Esophagus (tissue), 2 donors: ENCODE data around the gene NTRK3. TPM values are rescaled to one million over a fixed set of nuclear protein-coding genes. Genes with fewer than 3 reads are reported as not detected.

ENCODE experiments used
- H3K27ac ChIP-seq, 2 donors: one replicate each; pipeline ENCODE4 v1.5.1; 2013; ENCODE audit warnings: low read depth in 2 of 2, mild to moderate bottlenecking in 2 of 2, inconsistent platforms in 1 of 2, low read length in 1 of 2, moderate library complexity in 1 of 2
- H3K27me3 ChIP-seq, 2 donors: one replicate each; pipeline ENCODE4 v1.6.1; 2013; ENCODE audit warnings: low read length in 2 of 2, control low read depth in 1 of 2, mild to moderate bottlenecking in 1 of 2; ENCODE audit not compliant: insufficient read depth in 2 of 2, control insufficient read depth in 1 of 2
- H3K36me3 ChIP-seq, 2 donors: one replicate each; pipeline ENCODE4 v1.6.1; 2013; ENCODE audit warnings: low read length in 1 of 2; ENCODE audit not compliant: control insufficient read depth in 2 of 2, insufficient read depth in 2 of 2
- H3K4me1 ChIP-seq, 2 donors: one replicate each; pipeline ENCODE4 v1.6.1; 2013; ENCODE audit warnings: low read length in 1 of 2; ENCODE audit not compliant: control insufficient read depth in 2 of 2, insufficient read depth in 2 of 2
- H3K4me3 ChIP-seq, 2 donors: one replicate each; pipeline ENCODE4 v1.5.1; 2013; ENCODE audit warnings: low read length in 2 of 2, mild to moderate bottlenecking in 2 of 2, low read depth in 1 of 2, moderate library complexity in 1 of 2
- H3K9me3 ChIP-seq, 2 donors: one replicate each; pipeline ENCODE4 v1.6.1; 2013; ENCODE audit warnings: mild to moderate bottlenecking in 2 of 2, low read depth in 1 of 2, low read length in 1 of 2, moderate library complexity in 1 of 2; ENCODE audit not compliant: control insufficient read depth in 2 of 2, insufficient read depth in 1 of 2
- WGBS, 2 donors: extraction: QIAGEN DNeasy Blood & Tissue Kit; methylation state at CpG; one replicate each; pipeline ENCODE4 v1.1.7; 2013; 5-methylcytosine and 5-hydroxymethylcytosine counted together
- polyA plus RNA-seq, 2 donors: library from polyadenylated mRNA; stranded (reverse); fragments of 200-250 nt; gene quantifications; one replicate each; pipeline ENCODE4 v1.2.3, GENCODE V29; 2013
- donor health status: healthy with polysubstance abuse.
- donor health status: Bipolar disorder and iron deficiency.

Gene NTRK3
- polyA plus RNA-seq, 2 donors = 0.61 to 0.77 TPM

- H3K4me3 ChIP-seq = no peak overlapping the region
- H3K9me3 ChIP-seq = peaks cover 0 to 4% of the 10 kb centered on the region in 2 donors
- no peaks in the 10 kb centered on the region for H3K27me3 ChIP-seq
- no peaks in the 10 kb centered on the region for H3K4me1 ChIP-seq
- WGBS, 2 donors = 8 to 12% methylated on average over 14 to 15 of the region's 15 CpGs
- no peaks in the 10 kb centered on the region for H3K36me3 ChIP-seq
- no peak overlapping the region for H3K27ac ChIP-seq
Observed at GRCh38 chr15:88284318-88284998, 27.9 kb upstream of the NTRK3 start.

- 20 to 26% methylated on average over 5 of the region's 5 CpGs for WGBS, 2 donors
- Histone ChIP-seq H3K27ac (no peak overlapping the region), H3K4me3 (no peak overlapping the region), H3K36me3 (no peaks in the 10 kb centered on the region), H3K27me3 (no peaks in the 10 kb centered on the region), H3K9me3 (no peaks in the 10 kb centered on the region), H3K4me1 (no peaks in the 10 kb centered on the region)
Observed at GRCh38 chr15:88282614-88283013, 26.1 kb upstream of the NTRK3 start.

- 52 to 55% methylated on average over 16 of the region's 16 CpGs for WGBS, 2 donors
- H3K27ac ChIP-seq = no peak overlapping the region
- no peaks in the 10 kb centered on the region for H3K9me3 ChIP-seq
- H3K4me1 ChIP-seq = no peaks in the 10 kb centered on the region
- peaks cover 0 to 3% of the 10 kb centered on the region in 2 donors for H3K27me3 ChIP-seq
- no peak overlapping the region for H3K4me3 ChIP-seq
- H3K36me3 ChIP-seq = no peaks in the 10 kb centered on the region
Observed at GRCh38 chr15:88276821-88277410, 20.4 kb upstream of the NTRK3 start.

GRCh38 chr15:88275804-88276203 lies 19.3 kb upstream of the NTRK3 start:
- Histone ChIP-seq H3K4me1 (no peaks in the 10 kb centered on the region), H3K4me3 (no peak overlapping the region), H3K36me3 (no peaks in the 10 kb centered on the region), H3K27me3 (peaks cover 0 to 3% of the 10 kb centered on the region in 2 donors), H3K27ac (no peak overlapping the region), H3K9me3 (no peaks in the 10 kb centered on the region)
- 44 to 57% methylated on average over 10 of the region's 10 CpGs for WGBS, 2 donors

GRCh38 chr15:88274553-88275460 lies 18.3 kb upstream of the NTRK3 start:
- H3K27me3 ChIP-seq = peaks cover 0 to 3% of the 10 kb centered on the region in 2 donors
- no peak overlapping the region for H3K27ac ChIP-seq
- H3K4me3 ChIP-seq = no peak overlapping the region
- H3K36me3 ChIP-seq = no peaks in the 10 kb centered on the region
- no peaks in the 10 kb centered on the region for H3K4me1 ChIP-seq
- no peaks in the 10 kb centered on the region for H3K9me3 ChIP-seq
- 29 to 30% methylated on average over 10 to 11 of the region's 11 CpGs for WGBS, 2 donors

GRCh38 chr15:88272421-88272820 lies 15.9 kb upstream of the NTRK3 start:
- H3K4me1 ChIP-seq = no peaks in the 10 kb centered on the region
- no peak overlapping the region for H3K4me3 ChIP-seq
- H3K27ac ChIP-seq = no peak overlapping the region
- WGBS, 2 donors = 77 to 81% methylated on average over 2 of the region's 2 CpGs
- peaks cover 0 to 1% of the 10 kb centered on the region in 2 donors for H3K27me3 ChIP-seq
- no peaks in the 10 kb centered on the region for H3K36me3 ChIP-seq
- no peaks in the 10 kb centered on the region for H3K9me3 ChIP-seq

- Histone ChIP-seq H3K36me3 (no peaks in the 10 kb centered on the region), H3K9me3 (peaks cover 0 to 3% of the 10 kb centered on the region in 2 donors), H3K4me3 (no peak overlapping the region), H3K4me1 (no peaks in the 10 kb centered on the region), H3K27ac (no peak overlapping the region), H3K27me3 (no peaks in the 10 kb centered on the region)
- WGBS, 2 donors = 61% methylated on average over 4 of the region's 4 CpGs
Observed at GRCh38 chr15:88269356-88270062, 13.0 kb upstream of the NTRK3 start.

GRCh38 chr15:88267720-88268119 lies 11.2 kb upstream of the NTRK3 start:
- Histone ChIP-seq H3K4me3 (no peak overlapping the region), H3K36me3 (no peaks in the 10 kb centered on the region), H3K27me3 (no peaks in the 10 kb centered on the region), H3K9me3 (peaks cover 0 to 3% of the 10 kb centered on the region in 2 donors), H3K4me1 (no peaks in the 10 kb centered on the region), H3K27ac (no peak overlapping the region)
- WGBS, 2 donors = 77 to 80% methylated on average over 5 of the region's 5 CpGs

- WGBS, 2 donors = 81 to 86% methylated on average over 10 of the region's 10 CpGs
Observed at GRCh38 chr15:88266170-88266569, 9.6 kb upstream of the NTRK3 start.

More at GRCh38 chr15:88266170-88266569, 9.6 kb upstream of the NTRK3 start:
- no peaks in the 10 kb centered on the region for H3K27me3 ChIP-seq
- H3K27ac ChIP-seq = no peak overlapping the region
- peaks cover 0 to 3% of the 10 kb centered on the region in 2 donors for H3K9me3 ChIP-seq
- H3K4me3 ChIP-seq = no peak overlapping the region
- H3K36me3 ChIP-seq = no peaks in the 10 kb centered on the region
- no peaks in the 10 kb centered on the region for H3K4me1 ChIP-seq
